Activated CD8-positive, alpha-beta memory T cell treated with anti-CD3 and anti-CD28 coated beads for 1 hour (primary cell): ENCODE data around the gene HECW1.

Source experiments
- DNase-seq, 2 donors: peaks; one replicate each; pipeline ENCODE4 v3.0.0-alpha.2; 2020; ENCODE audit warnings: low read depth in 1 of 2; ENCODE audit errors: extremely low read depth in 1 of 2

HECW1 gene

DNA sequence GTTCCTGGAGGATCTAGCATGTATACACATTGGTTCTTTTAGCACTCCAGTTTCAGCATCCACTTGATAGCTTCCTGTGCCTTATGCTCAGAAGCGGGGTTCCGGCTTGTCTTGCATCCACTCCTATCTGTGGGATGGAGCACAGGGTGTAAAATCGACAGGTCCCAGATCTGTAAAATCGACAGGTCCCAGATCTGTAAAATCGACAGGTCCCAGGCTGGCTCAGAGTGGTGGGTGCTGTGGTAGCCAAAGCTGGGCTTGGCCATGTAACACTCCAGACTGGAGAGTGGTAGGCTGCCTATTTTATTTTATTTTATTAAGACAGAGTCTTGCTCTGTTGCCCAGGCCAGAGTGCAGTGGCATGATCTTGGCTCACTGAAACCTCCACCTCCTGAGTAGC is 30.3 kb downstream of the HECW1 start:
- no peak for DNase-seq

DNA sequence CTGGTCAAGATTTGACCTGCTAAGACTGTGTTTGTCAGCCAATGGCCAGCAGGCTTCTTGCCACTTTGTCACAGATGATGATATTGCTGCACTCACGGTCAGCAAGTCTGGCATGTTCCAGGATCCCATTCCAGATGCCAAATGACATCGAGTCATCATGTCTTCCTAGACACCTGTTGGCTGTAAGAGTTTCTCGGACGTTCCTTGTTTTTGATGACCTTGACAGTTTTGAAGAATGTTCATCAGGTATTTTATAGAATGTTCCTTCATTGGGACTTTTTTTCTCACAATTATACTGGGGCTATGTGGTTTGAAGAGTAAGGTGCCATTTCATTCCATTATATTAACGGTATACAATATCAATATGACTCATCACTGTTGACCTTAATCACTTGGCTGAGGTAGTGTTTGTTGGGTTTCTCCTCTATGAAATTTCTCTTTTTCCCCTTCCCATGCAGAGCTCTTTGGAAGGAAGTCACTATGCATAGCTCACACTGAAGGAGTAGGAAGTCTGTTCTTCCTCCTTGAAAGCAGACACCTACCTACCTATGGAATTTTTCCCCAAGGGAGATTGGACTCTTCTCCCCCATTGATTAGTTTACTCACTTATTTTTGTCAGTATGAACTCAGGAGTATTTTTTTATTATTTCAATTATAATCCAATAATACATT is 31.6 kb downstream of the HECW1 start:
- DNase-seq = no peak

DNA sequence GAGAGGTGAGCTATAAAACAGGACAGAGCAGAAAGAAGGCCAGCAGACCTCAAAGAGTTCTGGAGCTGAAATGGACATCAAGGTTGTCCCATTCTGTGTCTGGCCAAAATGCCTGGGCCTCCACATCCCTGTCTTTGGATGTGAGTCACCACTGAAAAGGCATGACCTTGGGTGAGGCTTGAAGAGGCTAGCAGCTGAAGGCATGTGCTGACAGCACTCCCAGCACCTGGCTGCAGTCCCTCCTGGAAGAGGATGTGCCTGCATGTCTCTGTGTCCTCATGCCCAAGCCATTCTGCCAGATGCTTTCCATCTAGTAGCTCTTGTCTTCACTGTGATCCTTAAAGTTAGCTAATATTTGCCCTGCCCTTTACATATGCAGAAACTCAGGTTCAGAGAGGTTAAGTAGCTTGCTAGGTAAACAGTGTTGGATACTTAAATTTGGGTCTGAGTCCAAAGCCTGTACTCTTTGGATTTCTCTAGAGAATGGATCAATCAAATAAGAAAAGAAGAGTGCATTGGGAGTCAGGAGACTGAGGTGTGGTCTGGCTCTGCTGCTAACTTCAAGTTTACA is 35.8 kb downstream of the HECW1 start:
- no peak for DNase-seq

DNA sequence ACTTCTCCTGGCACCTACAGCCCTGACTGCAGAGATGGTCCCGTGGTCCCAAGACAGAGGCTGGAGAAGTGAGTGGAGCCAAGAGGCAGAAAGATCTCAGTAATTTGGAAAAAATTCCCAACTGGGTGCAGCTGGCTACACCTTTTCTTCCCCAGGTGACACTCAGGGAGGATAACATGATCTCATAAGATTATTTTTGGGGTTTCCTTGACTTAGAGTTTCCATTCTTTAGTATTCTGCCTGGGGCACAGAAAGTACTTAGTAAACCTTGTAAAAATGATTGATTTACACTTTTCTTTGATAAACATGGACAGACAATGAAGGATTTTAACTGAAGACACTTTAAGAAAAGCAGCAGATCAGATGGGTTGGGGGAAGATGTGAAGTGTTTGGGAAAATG is 38.6 kb downstream of the HECW1 start:
- no peak for DNase-seq

DNA sequence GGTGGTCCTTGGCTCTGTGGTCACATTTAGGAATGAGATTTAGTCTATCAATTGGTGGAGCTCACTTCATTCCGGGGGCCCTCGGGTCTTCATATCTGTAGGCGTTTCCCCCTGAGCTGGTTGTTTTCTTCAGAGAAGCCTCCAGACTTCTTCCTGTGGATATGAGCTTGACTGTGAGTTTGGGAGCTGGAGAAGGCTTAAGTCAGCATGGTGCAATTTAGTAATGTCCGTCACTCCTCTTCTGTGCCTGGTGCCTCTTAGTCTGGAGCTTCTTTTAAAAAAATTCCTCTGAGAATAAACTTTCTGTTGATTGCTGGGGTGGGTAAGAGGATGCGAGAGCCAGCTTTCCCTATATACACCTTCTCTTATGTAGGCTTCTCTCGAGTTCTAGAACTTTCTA is 40.2 kb downstream of the HECW1 start:
- no peak for DNase-seq

DNA sequence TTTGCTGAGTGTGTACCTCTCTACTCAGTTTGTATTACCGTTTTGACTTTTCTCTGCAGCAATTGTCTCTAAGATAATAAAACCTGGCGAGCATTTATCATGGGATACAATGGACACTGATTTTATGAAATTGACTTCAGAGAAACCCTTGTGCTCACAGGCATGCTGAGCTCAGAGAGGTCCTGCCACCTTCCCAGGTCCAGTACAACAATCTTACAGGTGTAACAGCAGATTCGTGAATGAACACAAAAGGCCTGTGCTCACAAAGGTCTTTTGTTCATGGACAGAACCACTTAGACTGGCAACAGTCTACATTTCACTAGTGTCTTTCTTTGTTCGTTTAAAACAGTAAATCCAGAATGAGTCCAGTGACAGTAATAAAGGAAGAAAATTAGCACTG is 43.2 kb downstream of the HECW1 start:
- DNase-seq = no peak

DNA sequence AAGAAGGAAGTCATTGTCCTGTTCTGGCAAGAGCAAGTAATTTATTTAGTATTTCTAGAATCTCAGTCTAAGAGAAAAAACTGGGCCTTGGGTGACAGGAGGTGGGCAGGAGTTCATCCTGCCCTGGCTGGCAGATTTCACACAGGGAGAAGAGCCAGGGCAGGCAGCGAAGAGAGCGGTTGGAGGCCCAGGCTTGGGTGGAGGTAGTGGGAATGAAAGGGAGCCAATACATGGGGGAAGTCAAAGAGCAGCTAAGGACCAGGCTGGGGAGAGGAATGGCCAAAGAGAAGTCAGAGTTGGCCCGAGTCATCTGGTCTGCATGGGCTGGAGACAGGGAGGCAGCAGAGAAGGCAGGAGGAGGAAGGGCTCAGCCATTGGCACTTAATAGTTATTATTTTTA is 51.4 kb downstream of the HECW1 start:
- DNase-seq = no peak

DNA sequence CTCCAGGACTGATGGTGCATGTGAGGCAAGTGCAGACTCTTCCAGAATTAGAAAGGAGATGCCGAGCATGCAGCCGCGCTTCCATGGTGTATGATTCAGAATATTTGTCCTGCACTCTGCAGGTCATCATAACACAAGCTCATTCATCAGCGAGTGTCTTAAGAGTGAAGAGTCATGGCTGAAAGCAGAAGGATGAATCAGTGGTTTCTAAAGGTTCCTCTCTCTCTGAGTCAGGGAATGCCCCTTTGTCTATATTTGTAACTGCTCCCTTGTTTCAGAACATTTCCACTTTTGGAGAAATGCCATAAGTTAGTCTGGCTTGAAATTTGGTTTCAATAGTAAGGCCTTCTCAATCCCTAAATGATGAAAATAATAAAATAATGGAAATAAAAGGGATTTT is 52.3 kb downstream of the HECW1 start:
- no peak for DNase-seq

DNA sequence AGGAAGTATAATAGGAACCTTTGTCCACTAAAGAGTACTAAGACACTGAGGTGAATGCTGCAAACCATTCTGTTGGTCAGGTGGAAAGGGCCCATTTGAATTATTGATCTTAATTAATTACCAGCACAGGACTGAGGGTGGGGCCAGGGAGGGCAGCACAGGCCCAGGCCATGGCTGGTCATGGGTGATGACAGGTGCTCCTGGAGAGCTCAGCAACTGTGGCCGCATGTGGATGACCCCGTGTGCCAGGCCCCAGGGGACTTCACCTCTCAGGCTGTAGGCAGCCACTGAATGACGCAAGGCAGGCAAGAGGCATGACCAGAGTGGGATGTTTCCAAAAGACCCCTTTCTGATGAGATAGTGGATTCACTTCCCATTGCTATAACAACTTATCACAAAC is 54.2 kb downstream of the HECW1 start:
- DNase-seq = no peak

DNA sequence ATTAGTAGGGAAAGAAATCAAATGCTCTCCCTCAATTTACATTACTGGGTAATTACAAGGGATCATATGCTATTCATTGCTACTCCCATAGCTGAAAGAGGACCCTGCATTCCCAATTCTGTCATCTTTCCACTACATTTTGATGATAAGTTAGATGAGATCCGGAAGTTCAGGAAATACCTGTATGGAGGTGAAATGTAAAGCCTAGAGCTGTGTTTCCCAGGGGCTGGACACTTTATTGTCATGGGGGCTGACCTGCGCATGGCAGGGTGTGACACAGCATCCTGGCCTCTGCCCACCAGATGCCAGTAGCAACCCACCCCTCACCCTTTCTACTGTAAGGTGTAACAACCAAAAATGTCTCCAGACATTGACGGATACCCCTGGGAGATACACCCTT is 56.6 kb downstream of the HECW1 start:
- DNase-seq = no peak

DNA sequence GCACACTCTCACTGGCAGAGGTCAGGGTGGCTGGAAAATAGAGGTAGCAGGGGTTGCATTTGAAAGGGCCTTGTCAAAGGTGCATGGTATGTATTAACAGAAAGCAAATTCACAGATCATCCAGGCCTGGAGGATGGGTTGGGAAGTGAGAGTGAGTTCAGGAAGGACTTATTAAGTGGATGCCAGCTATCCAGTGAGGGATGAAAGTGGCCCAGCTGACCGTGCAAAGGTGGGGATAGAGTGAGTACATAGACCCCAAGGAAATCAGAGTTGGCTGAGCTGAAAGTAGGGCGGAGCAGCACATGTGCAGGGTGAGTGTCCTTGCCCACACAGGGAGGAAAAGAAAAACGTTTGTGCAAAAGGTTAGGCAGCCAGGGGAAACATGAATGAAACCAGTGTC is 58.1 kb downstream of the HECW1 start:
- no peak for DNase-seq

DNA sequence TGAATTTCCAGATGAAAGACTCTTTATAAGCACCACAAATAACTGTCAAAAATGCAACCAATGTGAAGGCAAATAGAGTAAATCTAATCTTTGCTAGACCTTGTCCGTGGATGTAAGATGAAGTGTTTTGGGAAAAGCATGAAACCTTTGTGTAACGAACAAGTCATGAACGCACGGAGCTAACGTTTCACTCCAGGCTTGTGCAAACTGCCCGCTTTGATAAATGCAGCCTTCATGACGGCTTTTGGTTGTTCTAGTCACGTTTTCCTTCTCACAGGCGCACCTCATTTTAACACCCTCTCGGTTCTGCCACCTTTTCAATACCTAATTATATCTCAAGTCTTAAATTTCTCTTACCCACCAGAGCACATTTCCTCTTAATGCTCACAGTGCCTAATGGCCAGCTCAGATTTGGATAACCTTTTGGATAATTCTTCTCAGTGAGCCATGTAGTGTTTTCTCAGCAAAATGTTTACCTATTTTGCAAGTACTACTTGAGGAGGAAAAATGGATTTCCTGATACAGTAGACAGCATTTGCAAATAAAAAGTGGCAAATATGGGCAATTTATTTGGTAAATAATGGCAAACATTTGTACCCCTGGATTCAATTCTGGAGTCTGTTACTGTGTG is 63.2 kb downstream of the HECW1 start:
- DNase-seq = no peak

DNA sequence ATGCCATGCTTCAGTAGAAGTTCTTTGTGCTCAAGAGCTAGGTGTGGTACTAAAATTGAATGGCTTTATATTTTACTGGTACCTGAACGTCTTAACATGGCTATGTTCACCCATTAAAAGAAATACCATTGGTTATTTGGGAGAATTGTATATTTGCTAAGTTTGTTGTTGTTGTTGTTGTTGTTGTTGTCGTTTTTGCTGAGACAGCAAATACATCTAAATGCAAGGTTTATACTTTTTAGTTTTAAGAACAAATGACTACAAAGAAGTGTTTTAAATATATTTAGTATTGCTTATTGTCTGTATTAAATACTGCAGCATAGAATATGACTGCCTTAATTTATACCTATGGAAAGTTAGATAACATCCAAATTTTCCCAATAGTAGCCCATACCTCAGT is 66.9 kb downstream of the HECW1 start:
- DNase-seq = no peak

DNA sequence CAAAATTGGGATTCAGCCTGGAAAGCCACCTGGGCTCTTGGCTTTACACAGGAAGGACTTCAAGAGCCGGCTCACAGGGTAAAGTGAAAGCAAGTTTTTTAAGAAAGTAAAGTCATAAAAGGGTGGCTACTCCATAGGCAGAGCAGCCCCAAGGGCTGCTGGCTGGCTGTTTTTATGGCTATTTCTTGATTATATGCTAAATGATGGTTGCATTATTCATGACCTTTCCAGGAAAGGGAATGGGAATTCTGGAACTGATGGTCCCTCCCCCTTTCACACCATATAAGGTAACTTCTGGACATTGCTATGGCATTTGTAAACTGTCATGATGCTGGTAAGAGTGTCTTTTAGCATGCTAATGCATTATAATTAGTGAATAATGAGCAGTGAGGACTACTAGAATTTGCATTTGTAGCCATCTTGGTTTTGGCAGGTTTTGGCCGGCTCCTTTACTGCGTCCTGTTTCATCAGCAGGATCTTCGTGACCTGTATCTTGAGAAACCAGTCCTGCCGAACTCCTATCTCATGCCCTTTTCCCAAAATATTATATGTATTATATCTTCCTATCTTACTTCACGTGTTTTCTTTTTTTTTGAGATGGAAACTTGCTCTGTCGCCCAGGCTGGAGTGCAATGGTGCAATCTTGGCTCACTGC is 80.5 kb downstream of the HECW1 start:
- DNase-seq = no peak

DNA sequence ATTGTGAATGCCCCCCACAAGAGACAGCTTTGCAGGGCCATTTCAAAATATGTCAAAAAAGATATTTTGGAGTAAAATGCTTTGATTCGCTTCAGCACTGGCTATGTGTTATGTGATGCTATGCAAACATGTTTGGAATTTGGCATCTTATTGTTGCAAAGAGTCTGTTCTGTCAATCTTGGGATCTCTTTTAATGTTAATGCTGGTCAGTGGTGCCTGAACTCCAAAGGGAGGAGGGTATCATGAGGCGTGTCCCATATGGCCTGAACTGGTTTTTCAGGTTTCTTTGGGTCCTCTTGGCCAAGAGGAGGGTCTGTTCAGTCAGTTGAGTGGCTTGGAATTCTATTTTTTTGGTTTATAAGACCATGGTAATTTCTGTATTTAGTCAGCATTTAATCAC is 81.4 kb downstream of the HECW1 start:
- no peak for DNase-seq

DNA sequence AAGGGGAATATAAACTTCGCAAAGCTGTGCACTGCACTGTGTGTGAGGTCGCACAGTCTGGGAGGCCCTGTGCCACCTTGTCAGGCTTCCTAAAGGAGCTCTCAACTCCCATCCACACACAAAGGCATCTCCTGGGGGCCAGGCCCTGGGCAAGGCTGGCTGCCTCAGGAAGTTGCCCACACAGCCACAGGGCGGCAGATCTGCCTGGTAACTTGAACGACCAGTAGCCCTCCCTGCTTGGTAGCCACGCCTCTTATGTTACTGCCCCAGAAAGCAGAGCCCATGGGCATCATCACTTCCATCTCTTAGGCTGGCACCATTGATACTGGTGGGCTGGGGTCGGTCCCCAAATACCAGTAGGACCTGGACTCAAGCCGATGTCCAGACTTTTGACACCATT is 82.8 kb downstream of the HECW1 start:
- no peak for DNase-seq

DNA sequence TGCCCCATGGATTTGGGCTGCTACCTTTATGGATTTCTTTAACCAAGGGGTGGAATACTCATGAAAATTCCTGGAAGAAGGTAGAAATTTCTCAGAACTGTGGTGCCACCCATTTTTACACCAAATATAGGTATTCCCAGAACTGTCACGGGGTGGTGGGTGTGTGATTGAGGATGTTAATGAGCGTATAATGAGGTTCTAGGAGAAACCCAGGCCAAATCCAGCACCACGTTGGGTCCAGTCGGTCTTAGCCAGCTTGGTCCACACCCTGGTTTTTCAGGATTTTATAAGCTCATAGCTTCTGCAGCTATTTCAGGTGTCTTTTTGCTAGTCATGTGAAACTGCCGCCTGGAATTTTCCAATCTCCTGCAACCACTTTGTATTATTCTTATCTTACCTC is 83.3 kb downstream of the HECW1 start:
- no peak for DNase-seq

DNA sequence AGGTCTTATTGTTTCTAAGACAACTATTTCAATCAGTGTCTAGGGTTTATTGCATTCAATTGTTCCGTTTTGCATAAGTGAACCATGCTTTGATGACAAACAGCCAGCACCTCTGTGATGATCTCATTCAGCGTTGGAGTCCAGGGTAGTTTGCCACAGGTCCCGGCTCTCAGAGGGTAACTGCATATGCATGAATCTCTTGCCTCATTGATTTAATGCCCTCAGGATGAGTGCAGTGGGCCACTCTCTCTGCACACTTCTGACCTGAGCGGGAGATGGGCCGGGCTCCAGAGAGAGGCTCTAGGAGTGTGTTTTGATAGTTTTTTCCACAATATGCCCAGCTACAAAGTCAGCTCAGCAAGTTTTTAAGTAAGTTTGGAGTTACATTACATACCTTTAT is 83.9 kb downstream of the HECW1 start:
- DNase-seq = no peak

DNA sequence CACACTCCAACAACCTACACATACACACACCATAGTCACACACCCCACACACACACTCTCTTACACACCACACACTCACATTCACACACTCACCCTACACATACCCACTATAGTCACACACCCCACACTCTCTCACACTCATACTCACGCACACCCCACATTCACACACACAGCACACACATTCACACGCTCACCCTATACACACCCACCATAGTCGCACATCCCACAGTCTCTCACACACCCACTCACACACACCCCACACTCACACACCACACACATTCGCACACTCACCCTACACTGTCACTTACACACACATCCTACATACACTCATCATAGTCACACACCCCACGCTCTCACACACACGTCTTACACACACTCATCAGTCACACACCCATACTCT is 85.6 kb downstream of the HECW1 start:
- no peak for DNase-seq

DNA sequence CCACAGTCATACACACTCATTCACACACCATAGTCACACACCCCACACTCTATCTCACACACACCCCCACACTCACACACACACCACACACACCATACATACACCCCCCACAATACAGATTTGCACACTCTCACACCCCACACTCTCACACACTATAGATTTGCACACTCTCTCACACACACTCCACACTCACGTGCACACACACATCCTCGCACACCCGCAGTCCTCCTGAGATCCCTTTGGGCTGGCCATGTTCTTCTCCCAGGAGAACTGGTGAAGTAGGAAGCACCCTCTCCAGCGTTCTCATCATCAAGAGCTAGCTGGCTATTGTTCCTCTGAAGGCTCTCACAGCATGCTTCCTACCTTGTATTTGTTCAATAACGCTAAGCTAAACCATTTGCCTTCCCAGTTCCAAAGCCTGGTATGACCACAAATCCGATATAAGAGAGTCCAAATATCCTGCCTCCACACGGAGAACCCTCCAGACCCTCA is 86.2 kb downstream of the HECW1 start:
- no peak for DNase-seq

DNA sequence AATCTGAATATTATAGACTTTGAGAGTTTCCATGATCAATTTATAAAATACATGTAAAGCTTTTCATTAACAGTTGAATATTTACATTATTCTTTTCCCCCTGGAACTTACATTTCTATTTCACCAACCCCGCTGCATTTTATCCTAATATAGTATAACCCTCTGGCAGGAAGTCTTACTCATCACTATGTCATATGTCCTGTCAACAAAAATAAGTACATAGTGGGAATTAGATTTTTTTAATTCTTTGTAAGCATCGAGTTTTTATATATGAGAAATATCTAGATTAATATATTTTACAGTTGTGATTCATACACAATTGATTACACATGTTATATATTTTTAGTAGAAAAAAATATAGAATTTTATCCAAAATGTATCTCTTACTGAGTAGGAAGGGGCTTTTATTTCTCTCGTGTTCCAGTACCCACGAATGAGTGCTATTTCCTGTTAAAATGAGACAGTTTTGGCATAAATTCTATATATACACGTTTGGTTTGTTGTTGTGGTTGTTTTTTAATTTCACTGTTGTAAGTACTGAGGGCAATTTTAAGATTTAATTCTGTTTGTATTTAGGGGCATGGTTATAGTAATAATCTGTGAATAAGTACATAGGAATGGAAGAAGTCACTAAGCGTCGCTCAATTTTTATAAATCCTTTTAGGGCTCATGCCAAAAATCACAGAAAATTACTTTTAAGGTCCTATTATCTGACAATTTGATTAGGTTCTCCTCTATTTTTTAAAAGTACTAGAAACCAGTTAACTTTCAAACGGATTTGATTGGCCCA is 87.1 kb downstream of the HECW1 start:
- DNase-seq = no peak
